Endodermal cell (in vitro differentiated cells): ENCODE results near the gene ENTR1. TPM values are rescaled to one million over a fixed set of nuclear protein-coding genes. Genes with fewer than 3 reads are reported as not detected.

Source experiments
- DNase-seq: peaks from one replicate; pipeline ENCODE4 v3.0.0-alpha.2; 2017
- H3K27ac ChIP-seq: 2 replicates; pipeline ENCODE4 v1.5.1; 2013; ENCODE audit warnings: mild to moderate bottlenecking, low read depth, low read length, moderate library complexity
- H3K27me3 ChIP-seq: 2 replicates; pipeline ENCODE4 v1.6.1; 2013; ENCODE audit warnings: mild to moderate bottlenecking, low read length, moderate library complexity; ENCODE audit not compliant: insufficient read depth, control insufficient read depth, poor library complexity, severe bottlenecking
- H3K36me3 ChIP-seq: 2 replicates; pipeline ENCODE4 v1.7.0; 2013; ENCODE audit warnings: mild to moderate bottlenecking, low read length, moderate library complexity; ENCODE audit not compliant: control insufficient read depth, insufficient read depth
- H3K4me1 ChIP-seq: one replicate; pipeline ENCODE4 v1.7.0; 2013; ENCODE audit warnings: low read length; ENCODE audit not compliant: control insufficient read depth, insufficient read depth
- H3K4me3 ChIP-seq: 2 replicates; pipeline ENCODE4 v1.5.1; 2013; ENCODE audit warnings: mild to moderate bottlenecking, low read length, moderate library complexity
- H3K9ac ChIP-seq: 2 replicates; pipeline ENCODE4 v1.6.1; 2013; ENCODE audit warnings: mild to moderate bottlenecking, low read length, moderate library complexity; ENCODE audit not compliant: poor library complexity, severe bottlenecking; ENCODE audit errors: extremely low read depth
- H3K9me3 ChIP-seq: 2 replicates; pipeline ENCODE4 v1.6.1; 2013; ENCODE audit warnings: mild to moderate bottlenecking, low read length, moderate library complexity; ENCODE audit not compliant: control insufficient read depth
- H3K27ac Mint-ChIP-seq: 2 replicates; pipeline ENCODE4 v1.8.0; 2020; ENCODE audit warnings: mixed read lengths
- H3K27me3 Mint-ChIP-seq: 2 replicates; pipeline ENCODE4 v1.8.0; 2021; ENCODE audit warnings: mild to moderate bottlenecking, mixed read lengths; ENCODE audit not compliant: insufficient read depth
- H3K36me3 Mint-ChIP-seq: 2 replicates; pipeline ENCODE4 v1.8.0; 2020; ENCODE audit warnings: low read depth, mixed read lengths
- H3K4me1 Mint-ChIP-seq: 2 replicates; pipeline ENCODE4 v1.8.0; 2020; ENCODE audit warnings: mixed read lengths
- H3K4me3 Mint-ChIP-seq: 2 replicates; pipeline ENCODE4 v1.8.0; 2020; ENCODE audit warnings: mild to moderate bottlenecking, moderate library complexity, mixed read lengths
- H3K9me3 Mint-ChIP-seq: 2 replicates; pipeline ENCODE4 v1.8.0; 2020; ENCODE audit warnings: mild to moderate bottlenecking, mixed read lengths
- WGBS, 2 experiments: methylation state at CpG; one replicate each; pipeline versions ENCODE4 v1.1.5 to v1.1.7; 2013; ENCODE audit warnings: missing lambda C conversion rate in 2 of 2, mixed read lengths in 1 of 2; ENCODE audit not compliant: insufficient coverage in 1 of 2, insufficient read length in 1 of 2; 5-methylcytosine and 5-hydroxymethylcytosine counted together
- total RNA-seq, 2 donors: library from RNA; stranded (reverse); fragmentation: NEBNext Ultra II Directional in 1 of 2; extraction: Animal tissue kit (Norgen Biotek cat#: 25700) in 1 of 2; gene quantifications; 2 replicates in 1 of 2; 3 replicates in 1 of 2; pipeline ENCODE4 v1.2.1, GENCODE V29; 2021
- TF ChIP-seq, protein P1 (sequence below): fragments of 200-600 bp; sonication (generic); conservative IDR thresholded peaks from 2 replicates; pipeline ENCODE4 v1.5.0; 2021; ENCODE audit warnings: antibody characterized with exemption, mild to moderate bottlenecking

The ENTR1 gene
- total RNA-seq, 2 donors from 2014 or later, result 76.6 to 83.1 TPM

DNA sequence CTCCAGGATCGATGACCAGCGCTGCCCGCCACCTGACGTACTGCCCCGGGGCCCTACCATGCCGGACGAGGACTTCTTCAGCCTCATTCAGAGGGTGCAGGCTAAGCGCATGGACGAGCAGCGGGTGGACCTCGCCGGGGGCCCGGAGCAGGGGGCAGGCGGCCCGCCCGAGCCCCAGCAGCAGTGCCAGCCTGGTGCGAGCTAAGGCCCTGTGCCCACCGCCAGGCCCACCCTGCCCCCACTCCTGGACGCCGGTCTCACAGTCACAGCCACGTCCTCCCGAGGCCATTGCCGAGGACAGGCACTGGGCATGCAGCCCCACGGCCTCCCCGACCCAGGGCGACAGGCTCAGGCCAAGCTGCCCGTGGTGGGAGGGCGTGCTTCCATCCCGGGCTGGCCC, 52.4 kb downstream of the ENTR1 start:
- Histone ChIP-seq H3K27ac (no peak overlapping the region), H3K4me3 (no peak overlapping the region), H3K9me3 (no peaks in the 10 kb centered on the region), H3K36me3 (no peaks in the 10 kb centered on the region), H3K9ac (no peak overlapping the region), H3K4me1 (no peaks in the 10 kb centered on the region), H3K27me3 (no peaks in the 10 kb centered on the region)
- DNase-seq, result no peak
- Mint-ChIP-seq H3K27me3 (no peaks in the 10 kb centered on the region), H3K4me3 (no peak overlapping the region), H3K36me3 (no peaks in the 10 kb centered on the region), H3K9me3 (no peaks in the 10 kb centered on the region), H3K27ac (no peak overlapping the region), H3K4me1 (no peaks in the 10 kb centered on the region)
- TF ChIP-seq, protein P1, sequence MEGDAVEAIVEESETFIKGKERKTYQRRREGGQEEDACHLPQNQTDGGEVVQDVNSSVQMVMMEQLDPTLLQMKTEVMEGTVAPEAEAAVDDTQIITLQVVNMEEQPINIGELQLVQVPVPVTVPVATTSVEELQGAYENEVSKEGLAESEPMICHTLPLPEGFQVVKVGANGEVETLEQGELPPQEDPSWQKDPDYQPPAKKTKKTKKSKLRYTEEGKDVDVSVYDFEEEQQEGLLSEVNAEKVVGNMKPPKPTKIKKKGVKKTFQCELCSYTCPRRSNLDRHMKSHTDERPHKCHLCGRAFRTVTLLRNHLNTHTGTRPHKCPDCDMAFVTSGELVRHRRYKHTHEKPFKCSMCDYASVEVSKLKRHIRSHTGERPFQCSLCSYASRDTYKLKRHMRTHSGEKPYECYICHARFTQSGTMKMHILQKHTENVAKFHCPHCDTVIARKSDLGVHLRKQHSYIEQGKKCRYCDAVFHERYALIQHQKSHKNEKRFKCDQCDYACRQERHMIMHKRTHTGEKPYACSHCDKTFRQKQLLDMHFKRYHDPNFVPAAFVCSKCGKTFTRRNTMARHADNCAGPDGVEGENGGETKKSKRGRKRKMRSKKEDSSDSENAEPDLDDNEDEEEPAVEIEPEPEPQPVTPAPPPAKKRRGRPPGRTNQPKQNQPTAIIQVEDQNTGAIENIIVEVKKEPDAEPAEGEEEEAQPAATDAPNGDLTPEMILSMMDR, result no peak
- WGBS, 2 experiments, result 94 to 99% methylated on average over 12 to 29 of the region's 29 CpGs

DNA sequence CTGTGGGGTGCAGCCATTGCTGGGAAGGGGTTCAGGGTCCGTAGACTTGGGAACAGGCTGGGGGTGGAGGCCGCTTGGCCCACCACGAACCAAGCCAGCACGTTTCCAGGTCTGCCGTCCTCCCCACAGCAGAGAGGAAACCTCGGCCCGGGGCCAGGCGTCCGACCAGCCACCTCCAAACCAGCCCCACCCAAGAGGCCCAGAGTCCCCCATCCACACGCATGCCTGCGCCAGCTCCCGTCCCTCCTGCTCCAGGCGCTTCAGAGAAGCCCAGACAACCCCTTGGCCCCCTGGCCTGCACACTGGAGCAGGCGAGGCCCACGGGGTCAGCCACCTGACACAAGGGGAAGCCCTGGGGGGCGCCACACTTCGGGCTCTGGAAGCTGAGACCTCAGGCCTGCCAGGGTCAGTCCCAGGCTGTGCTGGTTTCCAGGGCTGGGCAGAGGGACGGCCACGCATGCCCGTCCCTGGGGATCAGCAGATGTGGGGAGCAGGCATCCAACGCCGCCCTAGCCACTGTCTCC, 53.1 kb downstream of the ENTR1 start:
- no peaks in the 10 kb centered on the region for H3K4me1 Mint-ChIP-seq
- WGBS, 2 experiments, result 93 to 96% methylated on average over 18 to 22 of the region's 22 CpGs
- no peaks in the 10 kb centered on the region for H3K36me3 ChIP-seq
- H3K27ac Mint-ChIP-seq, result no peak overlapping the region
- no peaks in the 10 kb centered on the region for H3K27me3 Mint-ChIP-seq
- TF ChIP-seq, protein P1, result no peak
- no peaks in the 10 kb centered on the region for H3K9me3 ChIP-seq
- H3K4me3 ChIP-seq, result no peak overlapping the region
- no peak for DNase-seq
- no peak overlapping the region for H3K4me3 Mint-ChIP-seq
- no peaks in the 10 kb centered on the region for H3K9me3 Mint-ChIP-seq
- no peaks in the 10 kb centered on the region for H3K36me3 Mint-ChIP-seq
- H3K4me1 ChIP-seq, result no peaks in the 10 kb centered on the region
- H3K27ac ChIP-seq, result peak overlapping the region; percentile 17
- no peaks in the 10 kb centered on the region for H3K27me3 ChIP-seq
- no peak overlapping the region for H3K9ac ChIP-seq

DNA sequence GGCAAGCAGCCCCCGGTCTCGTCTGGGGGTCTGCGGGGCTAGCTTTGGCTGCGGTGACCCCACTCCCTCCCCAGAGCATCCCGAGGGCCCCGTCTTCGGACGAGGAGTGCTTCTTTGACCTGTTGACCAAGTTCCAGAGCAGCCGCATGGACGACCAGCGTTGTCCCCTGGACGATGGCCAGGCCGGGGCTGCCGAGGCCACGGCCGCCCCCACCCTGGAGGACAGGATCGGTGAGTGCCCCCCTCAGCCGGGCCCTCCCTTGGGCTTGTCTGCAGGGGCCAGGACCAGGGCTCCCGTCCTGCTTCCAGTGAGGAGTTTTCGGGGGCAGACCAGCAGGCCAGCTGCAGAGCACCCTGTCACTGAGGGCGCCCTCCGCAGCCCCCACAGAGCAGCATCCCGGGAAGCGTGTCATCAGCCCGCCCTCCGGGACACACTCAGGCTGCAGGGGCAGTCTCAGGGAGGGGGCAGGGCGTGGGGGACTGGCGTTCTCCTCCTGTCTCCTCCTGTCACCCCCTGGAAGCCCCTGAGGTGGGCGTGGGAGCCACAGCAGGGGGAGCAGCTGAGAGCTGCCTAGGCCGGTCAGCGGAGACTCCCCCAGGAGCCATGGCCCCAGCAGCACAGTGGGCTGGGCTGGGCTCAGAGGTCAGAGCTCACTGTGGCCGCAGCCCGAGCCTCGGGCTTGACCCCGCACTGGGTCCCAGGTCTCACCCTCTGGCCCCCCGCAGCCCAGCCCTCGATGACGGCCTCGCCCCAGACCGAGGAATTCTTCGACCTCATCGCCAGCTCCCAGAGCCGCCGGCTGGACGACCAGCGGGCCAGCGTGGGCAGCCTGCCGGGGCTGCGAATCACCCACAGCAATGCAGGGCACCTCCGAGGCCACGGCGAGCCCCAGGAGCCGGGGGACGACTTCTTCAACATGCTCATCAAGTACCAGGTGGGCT, 54.5 kb downstream of the ENTR1 start:
- H3K27me3 ChIP-seq, result no peaks in the 10 kb centered on the region
- DNase-seq, result no peak
- no peaks in the 10 kb centered on the region for H3K27me3 Mint-ChIP-seq
- H3K9me3 ChIP-seq, result no peaks in the 10 kb centered on the region
- H3K9me3 Mint-ChIP-seq, result no peaks in the 10 kb centered on the region
- WGBS, 2 experiments, result 94% methylated on average over 42 to 54 of the region's 54 CpGs
- no peak overlapping the region for H3K27ac ChIP-seq
- no peak overlapping the region for H3K27ac Mint-ChIP-seq
- no peak overlapping the region for H3K9ac ChIP-seq
- H3K36me3 Mint-ChIP-seq, result no peaks in the 10 kb centered on the region
- no peaks in the 10 kb centered on the region for H3K36me3 ChIP-seq
- no peak overlapping the region for H3K4me3 Mint-ChIP-seq
- no peak overlapping the region for H3K4me3 ChIP-seq
- no peaks in the 10 kb centered on the region for H3K4me1 ChIP-seq
- TF ChIP-seq, protein P1, result no peak
- no peaks in the 10 kb centered on the region for H3K4me1 Mint-ChIP-seq
